ENCODE measurements around the gene PPP2R2C.

- TF ChIP-seq EZH2 (IDR thresholded peaks at IDR 0.05; ENCODE audit: low read depth, unreplicated experiment) = no peak
- TF ChIP-seq ZNF114 (CRISPR knock-in tag; IDR thresholded peaks at IDR 0.05) = no peak
- no peak for TF ChIP-seq REST (IDR thresholded peaks at IDR 0.05; ENCODE audit: unreplicated experiment)
- TF ChIP-seq POLR2AphosphoS5 (IDR thresholded peaks at IDR 0.05; ENCODE audit: low read depth) = no peak
- TF ChIP-seq, protein P1, sequence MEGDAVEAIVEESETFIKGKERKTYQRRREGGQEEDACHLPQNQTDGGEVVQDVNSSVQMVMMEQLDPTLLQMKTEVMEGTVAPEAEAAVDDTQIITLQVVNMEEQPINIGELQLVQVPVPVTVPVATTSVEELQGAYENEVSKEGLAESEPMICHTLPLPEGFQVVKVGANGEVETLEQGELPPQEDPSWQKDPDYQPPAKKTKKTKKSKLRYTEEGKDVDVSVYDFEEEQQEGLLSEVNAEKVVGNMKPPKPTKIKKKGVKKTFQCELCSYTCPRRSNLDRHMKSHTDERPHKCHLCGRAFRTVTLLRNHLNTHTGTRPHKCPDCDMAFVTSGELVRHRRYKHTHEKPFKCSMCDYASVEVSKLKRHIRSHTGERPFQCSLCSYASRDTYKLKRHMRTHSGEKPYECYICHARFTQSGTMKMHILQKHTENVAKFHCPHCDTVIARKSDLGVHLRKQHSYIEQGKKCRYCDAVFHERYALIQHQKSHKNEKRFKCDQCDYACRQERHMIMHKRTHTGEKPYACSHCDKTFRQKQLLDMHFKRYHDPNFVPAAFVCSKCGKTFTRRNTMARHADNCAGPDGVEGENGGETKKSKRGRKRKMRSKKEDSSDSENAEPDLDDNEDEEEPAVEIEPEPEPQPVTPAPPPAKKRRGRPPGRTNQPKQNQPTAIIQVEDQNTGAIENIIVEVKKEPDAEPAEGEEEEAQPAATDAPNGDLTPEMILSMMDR (conservative IDR thresholded peaks at IDR 0.05; ENCODE audit: low read depth in 2 of 2) = no peak
- no peak for TF ChIP-seq EZH2phosphoT487 (IDR thresholded peaks at IDR 0.05; ENCODE audit: unreplicated experiment)
- TF ChIP-seq NANOG (IDR thresholded peaks at IDR 0.05; ENCODE audit: borderline replicate concordance) = no peak
- no peak for TF ChIP-seq CREB1 (CRISPR knock-in tag; IDR thresholded peaks at IDR 0.05; ENCODE audit: low read depth)
- TF ChIP-seq, protein P2, sequence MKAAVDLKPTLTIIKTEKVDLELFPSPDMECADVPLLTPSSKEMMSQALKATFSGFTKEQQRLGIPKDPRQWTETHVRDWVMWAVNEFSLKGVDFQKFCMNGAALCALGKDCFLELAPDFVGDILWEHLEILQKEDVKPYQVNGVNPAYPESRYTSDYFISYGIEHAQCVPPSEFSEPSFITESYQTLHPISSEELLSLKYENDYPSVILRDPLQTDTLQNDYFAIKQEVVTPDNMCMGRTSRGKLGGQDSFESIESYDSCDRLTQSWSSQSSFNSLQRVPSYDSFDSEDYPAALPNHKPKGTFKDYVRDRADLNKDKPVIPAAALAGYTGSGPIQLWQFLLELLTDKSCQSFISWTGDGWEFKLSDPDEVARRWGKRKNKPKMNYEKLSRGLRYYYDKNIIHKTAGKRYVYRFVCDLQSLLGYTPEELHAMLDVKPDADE (IDR thresholded peaks at IDR 0.05) = no peak
Observed at GRCh38 chr4:6487466-6487865, 15.1 kb upstream of the PPP2R2C start.

Data from GM23338 (cell line).